ENCODE results near the gene PRKCQ. TPM values are rescaled to one million over a fixed set of nuclear protein-coding genes. Genes with fewer than 3 reads are reported as not detected.

The PRKCQ gene
- total RNA-seq (2016; rRNA removed; fragmentation: Illumina TruSeq; extraction: Trizol) (0.35 and 0.60 TPM in 2 replicates), polyA plus RNA-seq (2011; rRNA removed) (0.05 and 0.13 TPM in 2 replicates), polyA minus RNA-seq (2011; rRNA and poly(A)+ RNA removed; ENCODE audit: low replicate concordance) (0.22 and 2.0 TPM in 2 replicates), Bru-seq, nascent RNA (percentile 13 among the genes with signal in this experiment), BruChase-seq, experiment 1, labeled RNA remaining after a 6-hour chase (percentile 10 among the genes with signal in this experiment), BruChase-seq, experiment 2, labeled RNA remaining after a 2-hour chase (percentile 11 among the genes with signal in this experiment)
- total RNA-seq (2016; cell fraction: cytosol; rRNA removed; fragmentation: Illumina TruSeq; extraction: Trizol; ENCODE audit: low read depth): 0.20 and 0.35 TPM in 2 replicates
- 0.28 and 0.58 TPM in 2 replicates for total RNA-seq (2016; cell fraction: insoluble cytoplasmic fraction; rRNA removed; fragmentation: Illumina TruSeq; extraction: Trizol)
- 0.34 and 0.38 TPM in 2 replicates for total RNA-seq (2016; cell fraction: membrane; rRNA removed; fragmentation: Illumina TruSeq; extraction: Trizol)
- total RNA-seq (2016; cell fraction: nucleus; rRNA removed; fragmentation: Illumina TruSeq; extraction: Trizol): 0.37 and 0.41 TPM in 2 replicates
- 0.05 TPM in 2 replicates for polyA plus RNA-seq (2011; cell fraction: cytosol; rRNA removed)
- polyA plus RNA-seq (2011; cell fraction: nucleus; rRNA removed): 0.03 and 0.06 TPM in 2 replicates
- polyA plus RNA-seq (2012): 0.08 and 0.09 TPM in 2 replicates
- 0.14 and 0.18 TPM in 2 replicates for polyA plus RNA-seq (2016; cell fraction: cytosol; fragmentation: Illumina TruSeq; extraction: Trizol; ENCODE audit: low read depth)
- polyA plus RNA-seq (2016; cell fraction: insoluble cytoplasmic fraction; fragmentation: Illumina TruSeq; extraction: Trizol; ENCODE audit: low read depth): 0.28 and 0.47 TPM in 2 replicates
- 0.11 and 0.28 TPM in 2 replicates for polyA plus RNA-seq (2016; cell fraction: membrane; fragmentation: Illumina TruSeq; extraction: Trizol; ENCODE audit: low read depth)
- polyA plus RNA-seq (2016; cell fraction: nucleus; fragmentation: Illumina TruSeq; extraction: Trizol; ENCODE audit: insufficient read depth, low read depth): 0.48 TPM in 1 of 2 replicates, not detected in the other
- polyA minus RNA-seq (2011; cell fraction: cytosol; rRNA and poly(A)+ RNA removed): not detected in 2 replicates
- polyA minus RNA-seq (2011; cell fraction: nucleus; rRNA and poly(A)+ RNA removed): 0.26 TPM in 1 of 2 replicates, not detected in the other
- long read RNA-seq, experiment 1: 0 reads
- long read RNA-seq, experiment 2, partial matches to known transcripts: 0 of 4 reads
- long read RNA-seq, experiment 2, other reads (novel, unspliced or antisense): 4 of 4 reads

DNA sequence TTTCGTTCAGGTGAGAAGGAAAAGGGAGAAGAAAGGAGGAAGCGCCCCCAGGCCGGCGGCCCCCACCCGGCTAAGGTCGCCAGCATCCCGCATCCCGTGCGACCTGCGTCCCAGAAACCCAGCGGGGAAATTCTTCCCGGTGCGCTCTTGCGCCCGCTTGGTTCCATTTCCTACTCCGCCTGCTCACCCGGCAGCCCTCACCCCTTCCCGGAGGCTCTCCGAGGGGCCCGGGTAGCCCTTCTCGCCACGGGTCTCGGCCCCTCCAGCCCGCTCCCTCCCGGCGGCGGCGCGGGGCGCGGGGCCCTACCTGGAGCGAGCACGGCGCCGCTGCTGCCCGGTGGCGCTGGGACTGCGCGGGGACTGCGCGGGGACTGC, at the start of gene PRKCQ:
Gene PRKCQ (minus strand): TSS at position 373 of the 375 bp plus-strand sequence. CDS start 65,141 bp downstream, outside the sequence.
- no peak for FAIRE-seq
- no peaks in the 10 kb centered on the region for H3K79me2 ChIP-seq (ENCODE audit: insufficient read depth, low read length)
- ChIA-PET CTCF (ENCODE audit: low intra/inter-chr PET ratio, low total read pairs) (no interaction called here), POLR2A (no interaction called here)
- H3K9me3 ChIP-seq (ENCODE audit: low read length): no peaks in the 10 kb centered on the region
- 3% methylated on average over 17 of the region's 41 CpGs for WGBS (ENCODE audit: low lambda C conversion rate)
- peak within 1 kb of the TSS; percentile 79 for H3K4me2 ChIP-seq (ENCODE audit: low read depth, low read length)
- DNase-seq (ENCODE audit: low spot score): no peak
- no TSS peak for BruUV-seq (replicated peaks)
- peaks cover 18% of the 10 kb centered on the region; the same call in 1 of the 2 replicates for H3K4me1 ChIP-seq (ENCODE audit: insufficient read depth, low read length)
- H3K36me3 ChIP-seq (replicated peaks in 1 of 2; ENCODE audit: control insufficient read depth in 1 of 2, insufficient read depth in 2 of 2, low read length in 2 of 2): no peaks in the 10 kb centered on the region; a peak in 1 of 5 replicates
- in situ Hi-C loops (cut with HindIII; ENCODE audit: extremely low pct_ligation_motif_present, low pct_unique_long_range_greater_than_20kb): no loop called here
- peak within 1 kb of the TSS; percentile 54 for H3K27ac ChIP-seq (ENCODE audit: extremely low read length, insufficient read depth, low read length)
- ATAC-seq: peak; percentile 60
- peak within 1 kb of the TSS; percentile 96 for H2AFZ ChIP-seq (ENCODE audit: low read length)
- intact Hi-C loops (cut with micrococcal nuclease; ENCODE audit: unreplicated experiment): loop anchor here (1.0 kb wide), 2 partner anchors 68 to 87 kb away; no protein-coding TSS in a partner anchor
- peak within 1 kb of the TSS; percentile 57 to 80 (median 76) for H3K4me3 ChIP-seq (replicated peaks in 1 of 3; ENCODE audit: insufficient read depth in 1 of 3, low read depth in 2 of 3, low read length in 3 of 3)
- peaks cover 2 to 24% of the 10 kb centered on the region in 2 experiments; a peak in 3 of 5 replicates for H3K27me3 ChIP-seq (ENCODE audit: control insufficient read depth in 1 of 2, insufficient read depth in 2 of 2, low read length in 2 of 2)
- peak within 1 kb of the TSS; percentile 70 for H3K9ac ChIP-seq (ENCODE audit: insufficient read depth, low read depth, low read length)
- H4K20me1 ChIP-seq (ENCODE audit: insufficient read depth, low read length): no peaks in the 10 kb centered on the region
- TF ChIP-seq TERF1 (CRISPR knock-in tag; IDR thresholded peaks at IDR 0.05): 0 out of 2 replicates have a peak, but pooled peaks have one; percentile 11
- peak; percentile 22; the same call in 1 of the 2 replicates for TF ChIP-seq ZFP82 (CRISPR knock-in tag; IDR thresholded peaks at IDR 0.05; ENCODE audit: borderline replicate concordance)
- no peak for TF ChIP-seq ZNF276 (CRISPR knock-in tag; IDR thresholded peaks at IDR 0.05; ENCODE audit: low read depth)
- TF ChIP-seq ZNF800 (CRISPR knock-in tag; IDR thresholded peaks at IDR 0.05): peak; percentile 16
- peak; percentile 80 for TF ChIP-seq HNRNPLL (IDR thresholded peaks at IDR 0.05; ENCODE audit: low read depth, low read length, poor library complexity, severe bottlenecking)
- peak; percentile 12; the same call in 1 of the 2 replicates for TF ChIP-seq MTF2 (CRISPR knock-in tag; IDR thresholded peaks at IDR 0.05; ENCODE audit: borderline replicate concordance)
- TF ChIP-seq HDAC1 (CRISPR knock-in tag; IDR thresholded peaks at IDR 0.05): 0 out of 2 replicates have a peak, but pooled peaks have one; percentile 11
- TF ChIP-seq, protein P1, sequence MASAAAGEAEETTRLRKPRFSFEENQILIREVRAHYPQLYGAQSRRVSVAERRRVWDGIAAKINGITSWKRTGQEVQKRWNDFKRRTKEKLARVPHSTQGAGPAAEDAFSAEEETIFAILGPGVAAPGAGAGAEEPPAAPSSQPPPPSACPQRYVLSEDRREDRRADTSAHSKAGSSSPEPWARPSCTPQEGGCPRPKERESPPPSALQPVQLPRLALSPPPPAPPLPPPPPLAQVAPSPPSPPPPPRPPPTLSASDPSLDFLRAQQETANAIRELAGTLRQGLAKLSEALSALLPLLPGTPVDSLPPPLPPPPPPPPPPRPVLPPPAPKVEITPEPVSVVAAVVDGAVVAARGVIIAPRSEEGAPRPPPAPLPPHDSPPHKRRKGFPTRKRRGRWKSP (CRISPR knock-in tag; IDR thresholded peaks at IDR 0.05): peak; percentile 89
- no peak for TF ChIP-seq GLMP (CRISPR knock-in tag; IDR thresholded peaks at IDR 0.05; ENCODE audit: borderline replicate concordance)
- TF ChIP-seq ZSCAN25 (CRISPR knock-in tag; IDR thresholded peaks at IDR 0.05): peak; percentile 86

Measured in HepG2 (cell line).